HUES48 (cell line): ENCODE results near the gene AOX1.
"Not testable (repeated sequence)": the region's sequence is repeated elsewhere in the genome, so short reads cannot be mapped to it uniquely, and the experiment has no call there.

ENCODE experiments used
- H3K27ac ChIP-seq: one replicate; pipeline ENCODE4 v1.7.0; 2013; ENCODE audit warnings: low read depth, low read length, inconsistent platforms
- H3K27me3 ChIP-seq: 2 replicates; pipeline ENCODE4 v1.6.1; 2013; ENCODE audit warnings: mild to moderate bottlenecking, low read length; ENCODE audit not compliant: control insufficient read depth, insufficient read depth
- H3K36me3 ChIP-seq: 2 replicates; pipeline ENCODE4 v1.6.1; 2013; ENCODE audit warnings: low read length; ENCODE audit not compliant: control insufficient read depth, insufficient read depth
- H3K4me1 ChIP-seq: 2 replicates; pipeline ENCODE4 v1.6.1; 2013; ENCODE audit warnings: mild to moderate bottlenecking, low read length; ENCODE audit not compliant: control insufficient read depth, insufficient read depth
- H3K4me3 ChIP-seq: 2 replicates; pipeline ENCODE4 v1.5.1; 2013; ENCODE audit warnings: mild to moderate bottlenecking, low read depth, low read length
- H3K9ac ChIP-seq: 2 replicates; pipeline ENCODE4 v1.6.1; 2013; ENCODE audit warnings: mild to moderate bottlenecking, low read depth, low read length, moderate library complexity
- H3K9me3 ChIP-seq: 2 replicates; pipeline ENCODE4 v1.6.1; 2013; ENCODE audit warnings: low read length; ENCODE audit not compliant: control insufficient read depth, insufficient read depth

AOX1 gene

GRCh38 chr2:200628461-200628860, 42.6 kb downstream of the AOX1 start:
- H3K27ac ChIP-seq, H3K9ac ChIP-seq, H3K9me3 ChIP-seq, H3K36me3 ChIP-seq, H3K27me3 ChIP-seq, H3K4me3 ChIP-seq: not testable (repeated sequence)
- peaks cover 11% of the 10 kb centered on the region for H3K4me1 ChIP-seq

DNA sequence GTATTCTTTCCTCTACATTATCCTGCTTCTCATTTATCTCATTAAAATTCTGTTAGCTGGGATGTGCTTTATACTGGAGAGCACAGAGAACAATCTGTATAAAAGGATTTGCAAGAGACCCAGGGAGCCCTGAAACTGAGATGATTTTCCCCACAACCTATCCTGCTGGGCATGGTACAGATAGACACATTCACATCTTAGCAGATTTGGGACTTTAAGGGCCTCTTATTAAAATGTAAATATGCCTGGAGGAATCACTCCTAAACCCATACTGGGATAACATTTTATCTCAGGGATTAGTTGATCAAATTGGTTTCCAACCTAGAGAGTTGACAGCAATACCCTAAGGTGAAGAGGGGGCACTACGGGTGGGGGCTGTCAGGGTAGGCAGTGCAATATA, 45.5 kb downstream of the AOX1 start:
- no peak overlapping the region for H3K9ac ChIP-seq
- no peak overlapping the region for H3K4me3 ChIP-seq
- H3K4me1 ChIP-seq = peaks cover 9% of the 10 kb centered on the region

GRCh38 chr2:200634231-200634964, 48.6 kb downstream of the AOX1 start:
- Histone ChIP-seq H3K9me3 (no peaks in the 10 kb centered on the region), H3K36me3 (no peaks in the 10 kb centered on the region), H3K27ac (no peak overlapping the region), H3K27me3 (no peaks in the 10 kb centered on the region), H3K4me3 (no peak overlapping the region), H3K4me1 (no peaks in the 10 kb centered on the region), H3K9ac (no peak overlapping the region)

More for the DNA sequence above, 45.5 kb downstream of the AOX1 start:
- H3K36me3 ChIP-seq = no peaks in the 10 kb centered on the region
- no peak overlapping the region for H3K27ac ChIP-seq
- H3K9me3 ChIP-seq = no peaks in the 10 kb centered on the region
- H3K27me3 ChIP-seq = no peaks in the 10 kb centered on the region

- Histone ChIP-seq H3K27ac (no peak overlapping the region), H3K4me1 (no peaks in the 10 kb centered on the region), H3K9ac (no peak overlapping the region), H3K27me3 (no peaks in the 10 kb centered on the region), H3K36me3 (no peaks in the 10 kb centered on the region), H3K4me3 (no peak overlapping the region), H3K9me3 (no peaks in the 10 kb centered on the region)
Measured at GRCh38 chr2:200635251-200635650, 49.4 kb downstream of the AOX1 start.

- Histone ChIP-seq H3K36me3 (no peaks in the 10 kb centered on the region), H3K9ac (no peak overlapping the region), H3K27me3 (no peaks in the 10 kb centered on the region), H3K4me1 (no peaks in the 10 kb centered on the region), H3K9me3 (no peaks in the 10 kb centered on the region), H3K27ac (no peak overlapping the region), H3K4me3 (no peak overlapping the region)
Measured at GRCh38 chr2:200637901-200638300, 52.1 kb downstream of the AOX1 start.

DNA sequence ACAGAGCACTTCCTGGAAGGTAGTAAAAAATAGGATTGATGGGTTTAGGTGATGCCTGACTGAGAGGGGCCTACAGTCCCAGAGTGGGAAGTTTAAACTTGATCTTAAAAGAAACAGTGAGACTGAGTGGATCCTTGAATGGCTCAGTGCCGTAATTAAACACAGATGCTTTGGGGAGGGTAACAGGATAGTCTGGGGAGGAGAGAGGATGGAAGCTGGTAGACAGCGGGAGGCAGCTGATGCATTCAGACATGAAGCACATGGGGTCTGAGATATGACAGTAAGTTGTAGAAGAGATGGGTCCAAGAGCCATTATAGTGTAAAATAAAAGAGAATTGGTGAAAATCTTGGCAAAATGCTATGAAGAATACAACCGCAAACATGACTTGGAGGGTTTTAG, 54.4 kb downstream of the AOX1 start:
- H3K27ac ChIP-seq = no peak overlapping the region
- no peak overlapping the region for H3K9ac ChIP-seq
- H3K9me3 ChIP-seq = no peaks in the 10 kb centered on the region
- H3K4me1 ChIP-seq = no peaks in the 10 kb centered on the region; the same call in 1 of the 2 replicates
- no peaks in the 10 kb centered on the region for H3K27me3 ChIP-seq
- H3K36me3 ChIP-seq = no peaks in the 10 kb centered on the region
- H3K4me3 ChIP-seq = no peak overlapping the region

- no peaks in the 10 kb centered on the region for H3K36me3 ChIP-seq
- no peak overlapping the region for H3K9ac ChIP-seq
- H3K4me3 ChIP-seq = no peak overlapping the region
- H3K27ac ChIP-seq = no peak overlapping the region
- no peaks in the 10 kb centered on the region for H3K27me3 ChIP-seq
- no peaks in the 10 kb centered on the region for H3K9me3 ChIP-seq
- H3K4me1 ChIP-seq = no peaks in the 10 kb centered on the region; the same call in 1 of the 2 replicates
Measured at GRCh38 chr2:200640901-200641300, 55.1 kb downstream of the AOX1 start.

DNA sequence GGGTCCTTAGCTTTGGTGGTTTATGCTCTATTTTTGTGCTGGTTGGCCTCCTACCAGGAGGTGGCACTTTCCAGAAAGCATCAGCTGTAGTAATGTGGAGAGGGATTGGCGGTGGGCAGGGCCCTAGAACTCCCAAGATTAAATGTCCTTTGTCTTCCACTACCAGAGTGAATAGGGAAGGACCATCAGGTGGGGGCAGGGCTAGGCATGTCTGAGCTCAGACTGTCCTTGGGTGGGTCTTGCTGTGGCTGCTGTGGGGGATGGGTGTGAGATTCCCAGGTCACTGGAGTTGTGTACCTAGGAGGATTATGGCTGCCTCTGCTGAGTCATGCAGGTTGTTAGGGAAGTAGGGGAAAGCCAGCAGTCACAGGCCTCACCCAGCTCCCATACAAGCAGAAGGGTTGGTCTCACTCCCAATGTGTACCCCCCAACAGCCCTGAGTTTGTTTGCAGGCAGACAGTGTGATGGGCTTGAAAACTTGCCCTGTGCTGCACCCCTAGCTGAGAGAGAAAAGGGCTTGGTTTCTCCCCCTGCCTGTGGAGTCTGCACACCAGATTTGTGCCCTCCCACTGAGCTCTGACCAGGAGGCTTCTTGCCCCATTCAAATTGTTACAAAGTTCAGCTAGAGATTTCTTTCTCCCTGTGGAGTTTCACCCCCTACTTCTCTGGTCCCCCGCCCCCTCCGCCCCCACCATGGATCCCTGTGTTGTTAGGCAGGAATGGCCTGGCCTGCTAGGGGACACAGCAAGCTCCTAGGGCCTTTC, 62.9 kb downstream of the AOX1 start:
- H3K9ac ChIP-seq, H3K4me3 ChIP-seq, H3K27me3 ChIP-seq, H3K36me3 ChIP-seq, H3K4me1 ChIP-seq, H3K9me3 ChIP-seq: not testable (repeated sequence)
- H3K27ac ChIP-seq = peak overlapping the region; percentile 90

DNA sequence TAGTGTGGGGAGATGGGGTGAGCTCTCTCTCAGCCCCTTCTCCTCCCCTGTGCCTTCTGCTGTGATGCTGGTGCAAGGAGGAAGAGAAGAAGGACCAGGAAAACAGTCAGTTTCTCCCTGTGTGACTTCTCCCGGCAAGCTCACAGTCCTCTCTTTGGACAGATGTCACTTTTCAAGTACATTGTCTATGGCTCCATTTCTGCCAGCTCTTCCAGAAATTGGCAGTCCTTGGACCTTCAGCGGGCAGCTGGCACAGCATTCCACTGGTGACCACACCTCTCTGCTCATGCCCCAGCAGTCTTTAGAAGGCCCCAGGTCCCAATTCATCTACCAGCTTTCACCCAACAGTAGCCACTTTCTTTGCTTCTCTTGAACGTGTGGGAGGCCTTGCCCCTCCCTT, 63.9 kb downstream of the AOX1 start:
- H3K27ac ChIP-seq = peak overlapping the region; percentile 90
- H3K9me3 ChIP-seq = no peaks in the 10 kb centered on the region
- H3K27me3 ChIP-seq = no peaks in the 10 kb centered on the region
- no peak overlapping the region for H3K9ac ChIP-seq
- peaks cover 8% of the 10 kb centered on the region; the same call in 1 of the 2 replicates for H3K4me1 ChIP-seq
- H3K4me3 ChIP-seq = no peak overlapping the region
- no peaks in the 10 kb centered on the region for H3K36me3 ChIP-seq

- H3K9me3 ChIP-seq = no peaks in the 10 kb centered on the region
Measured at GRCh38 chr2:200650195-200650594, 64.4 kb downstream of the AOX1 start.

DNA sequence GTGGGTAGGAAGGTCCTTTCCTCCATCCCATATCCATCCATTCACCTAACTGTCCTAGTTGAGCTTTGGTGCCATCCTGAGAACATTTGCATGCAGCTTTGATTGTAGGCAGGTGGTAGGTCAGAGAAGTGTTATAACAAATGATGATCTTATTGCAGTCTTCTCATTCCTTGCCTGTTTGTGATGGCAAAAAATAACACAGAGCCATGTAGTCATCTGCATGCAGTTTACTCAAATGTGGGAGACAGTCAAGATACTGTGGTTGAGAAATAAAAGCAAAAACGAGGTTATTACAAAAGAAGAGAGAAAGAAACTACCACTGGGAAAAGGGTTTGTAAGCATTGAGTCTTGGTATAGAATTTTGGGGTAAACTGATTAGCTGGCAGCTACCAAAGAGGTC, 66.3 kb downstream of the AOX1 start:
- H3K27me3 ChIP-seq = no peaks in the 10 kb centered on the region
- no peak overlapping the region for H3K27ac ChIP-seq
- H3K36me3 ChIP-seq = no peaks in the 10 kb centered on the region
- H3K4me3 ChIP-seq = no peak overlapping the region
- H3K9ac ChIP-seq = no peak overlapping the region
- H3K4me1 ChIP-seq = peaks cover 8% of the 10 kb centered on the region; the same call in 1 of the 2 replicates
- H3K9me3 ChIP-seq = no peaks in the 10 kb centered on the region

More at GRCh38 chr2:200650195-200650594, 64.4 kb downstream of the AOX1 start:
- H3K27ac ChIP-seq = no peak overlapping the region
- no peaks in the 10 kb centered on the region for H3K36me3 ChIP-seq
- H3K4me1 ChIP-seq = peaks cover 8% of the 10 kb centered on the region; the same call in 1 of the 2 replicates
- no peak overlapping the region for H3K4me3 ChIP-seq
- H3K27me3 ChIP-seq = no peaks in the 10 kb centered on the region
- H3K9ac ChIP-seq = no peak overlapping the region
